Islet of Langerhans (tissue), 1 donor: ENCODE results near the gene SEC14L1.
"Not testable (repeated sequence)": the region's sequence is repeated elsewhere in the genome, so short reads cannot be mapped to it uniquely, and the experiment has no call there.

Source experiments
- FAIRE-seq: peaks from one replicate; lab custom pipeline; 2011; peaks lifted over from hg19 to GRCh38; lab: Jason Lieb, UNC

Gene SEC14L1

GRCh38 chr17:77141846-77142449 is 1.2 kb downstream of the SEC14L1 start:
- no peak for FAIRE-seq

- FAIRE-seq: no peak
Measured at GRCh38 chr17:77142689-77143088, 1.9 kb downstream of the SEC14L1 start.

- no peak for FAIRE-seq
Measured at GRCh38 chr17:77143306-77143705, 2.5 kb downstream of the SEC14L1 start.

GRCh38 chr17:77144227-77144626 is 3.5 kb downstream of the SEC14L1 start:
- FAIRE-seq: no peak

GRCh38 chr17:77145224-77145611 is 4.4 kb downstream of the SEC14L1 start:
- no peak for FAIRE-seq

DNA sequence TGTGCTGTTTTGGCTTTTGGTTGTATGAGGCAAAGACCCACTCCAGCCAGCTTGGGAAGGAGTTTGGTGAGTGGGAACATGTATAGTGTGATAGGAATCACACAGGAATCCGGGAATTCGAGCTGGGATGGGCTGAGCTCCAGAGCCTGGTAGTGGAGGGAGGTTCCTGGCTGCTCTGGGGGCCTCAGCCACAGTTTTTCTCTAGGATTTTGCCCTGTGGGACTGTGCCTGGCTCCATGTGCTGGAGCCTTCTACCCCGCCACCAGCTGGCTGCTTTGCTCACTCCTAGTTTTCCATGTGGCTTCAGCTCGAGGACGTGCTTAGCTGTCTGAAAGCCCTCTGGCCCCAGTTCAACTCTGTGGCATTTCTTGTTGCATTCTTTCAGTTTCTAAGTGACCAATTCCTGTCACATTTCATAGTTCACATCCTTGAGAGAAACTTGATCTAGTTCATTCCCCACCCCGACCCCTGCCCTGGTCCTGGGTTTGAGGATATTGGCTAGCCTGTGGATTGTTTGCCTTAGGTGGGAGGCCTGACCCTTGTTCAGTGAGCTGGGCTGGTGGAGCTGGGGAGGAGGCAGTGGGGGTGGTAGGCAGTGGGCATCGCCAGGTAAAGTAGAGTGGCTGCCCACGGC is 5.0 kb downstream of the SEC14L1 start:
- FAIRE-seq: no peak

DNA sequence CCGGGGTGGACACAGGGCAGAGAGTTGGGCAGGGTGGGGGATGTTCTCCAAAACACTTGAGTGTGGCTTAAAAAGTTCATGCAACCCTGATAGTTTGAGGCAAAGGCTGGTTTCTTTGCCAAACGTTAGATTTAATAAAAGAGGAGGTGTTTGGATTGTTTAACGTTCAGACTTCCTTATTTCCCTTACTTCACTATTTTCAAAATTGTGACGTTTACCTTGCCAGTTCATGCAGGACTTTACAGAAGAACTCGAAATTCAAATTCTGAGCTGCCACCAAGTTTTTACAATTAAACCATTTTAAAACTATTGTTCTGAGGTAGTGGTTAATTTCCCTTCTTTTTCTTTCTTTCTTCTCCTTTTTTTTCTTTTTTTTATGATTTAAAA is 5.5 kb downstream of the SEC14L1 start:
- FAIRE-seq: no peak

GRCh38 chr17:77146882-77147281 is 6.1 kb downstream of the SEC14L1 start:
- FAIRE-seq: no peak

DNA sequence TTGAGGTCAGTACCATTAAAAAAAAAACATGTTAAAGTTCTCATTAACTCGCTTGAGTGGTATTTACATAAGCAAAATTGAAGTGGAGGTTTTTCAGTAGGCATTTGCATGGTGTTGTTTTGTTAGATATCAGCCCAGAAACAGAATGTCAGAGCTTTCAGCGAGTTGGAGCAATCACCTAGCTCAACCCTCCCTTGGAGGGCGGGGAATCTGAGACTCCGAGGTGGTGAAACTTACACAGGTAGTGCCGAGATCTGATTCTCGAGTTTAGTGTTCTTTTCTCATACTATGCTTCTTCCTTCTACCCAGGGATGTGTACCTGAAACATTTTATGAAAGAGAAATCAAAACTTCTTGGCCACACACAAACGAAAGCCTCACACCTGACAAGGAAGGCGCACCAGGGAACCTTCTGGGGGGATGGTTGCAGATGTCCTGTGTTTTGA is 6.6 kb downstream of the SEC14L1 start:
- no peak for FAIRE-seq

DNA sequence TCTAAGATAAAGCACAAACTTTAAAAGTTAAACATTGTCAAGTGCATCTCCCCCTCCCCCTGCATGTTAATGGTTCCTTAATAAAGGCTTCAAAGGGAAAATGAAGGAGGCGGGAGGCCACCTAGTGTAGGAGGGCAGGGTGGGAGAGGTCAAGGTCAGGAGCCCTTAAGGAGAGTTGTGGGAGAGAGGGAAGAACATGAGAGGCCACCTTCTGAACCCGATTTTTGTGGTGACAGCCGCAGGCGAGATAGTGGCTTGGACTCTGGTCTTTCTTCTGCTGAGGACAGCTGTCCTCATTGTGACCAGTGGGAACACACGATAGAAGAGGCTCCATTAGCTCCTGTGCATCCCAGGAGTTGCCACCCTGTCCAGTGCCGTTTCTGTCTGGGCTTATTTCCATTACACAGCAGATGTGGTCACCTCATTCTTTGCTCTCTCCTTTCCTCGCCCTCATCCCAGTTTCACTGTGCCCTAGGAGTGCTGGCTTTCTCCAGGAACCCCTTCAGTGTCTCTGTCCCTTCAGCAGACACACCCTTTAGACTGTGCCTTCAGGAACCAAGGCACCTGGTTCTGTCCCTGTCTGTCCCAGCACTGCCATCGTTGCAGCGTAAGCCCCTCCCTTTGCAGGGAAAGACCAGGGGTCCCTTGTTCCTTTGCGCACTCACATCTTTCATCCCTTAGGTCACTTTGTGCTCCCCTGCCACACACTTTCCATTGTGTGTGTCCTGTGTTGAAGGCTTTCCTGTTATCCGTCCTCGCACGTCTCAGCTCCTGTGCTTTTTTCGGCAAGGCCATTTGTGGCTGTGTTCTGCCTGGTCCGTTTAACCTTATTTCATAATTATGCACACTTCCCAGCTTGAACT is 7.5 kb downstream of the SEC14L1 start:
- no peak for FAIRE-seq

GRCh38 chr17:77148940-77149510 is 8.3 kb downstream of the SEC14L1 start:
- FAIRE-seq: no peak

- no peak for FAIRE-seq
Measured at GRCh38 chr17:77150196-77150595, 9.4 kb downstream of the SEC14L1 start.

DNA sequence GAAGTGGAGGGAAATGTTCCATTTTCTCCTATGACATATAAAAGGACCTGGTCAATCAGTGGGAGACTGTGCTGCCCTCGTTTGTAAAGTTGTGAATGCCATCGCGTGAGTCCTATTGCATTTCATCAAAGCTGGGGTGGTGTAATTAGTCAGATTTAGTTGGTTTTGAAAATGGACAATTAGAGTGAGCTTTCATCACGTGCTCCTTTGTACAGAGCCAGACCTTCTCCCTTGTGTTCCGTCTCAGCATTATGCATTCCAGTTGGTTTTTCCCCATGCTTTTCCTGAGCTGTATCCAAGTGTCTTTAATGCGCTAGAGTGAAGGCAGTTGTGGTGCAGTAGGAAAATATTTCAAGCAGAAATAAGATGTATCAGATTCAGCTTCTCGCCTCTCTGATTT is 10.4 kb downstream of the SEC14L1 start:
- FAIRE-seq: no peak

GRCh38 chr17:77152056-77152455 is 11.3 kb downstream of the SEC14L1 start:
- not testable (repeated sequence) for FAIRE-seq

GRCh38 chr17:77153472-77153871 is 12.7 kb downstream of the SEC14L1 start:
- no peak for FAIRE-seq

GRCh38 chr17:77153999-77154586 is 13.3 kb downstream of the SEC14L1 start:
- no peak for FAIRE-seq

- FAIRE-seq: no peak
Measured at GRCh38 chr17:77155125-77155524, 14.4 kb downstream of the SEC14L1 start.

DNA sequence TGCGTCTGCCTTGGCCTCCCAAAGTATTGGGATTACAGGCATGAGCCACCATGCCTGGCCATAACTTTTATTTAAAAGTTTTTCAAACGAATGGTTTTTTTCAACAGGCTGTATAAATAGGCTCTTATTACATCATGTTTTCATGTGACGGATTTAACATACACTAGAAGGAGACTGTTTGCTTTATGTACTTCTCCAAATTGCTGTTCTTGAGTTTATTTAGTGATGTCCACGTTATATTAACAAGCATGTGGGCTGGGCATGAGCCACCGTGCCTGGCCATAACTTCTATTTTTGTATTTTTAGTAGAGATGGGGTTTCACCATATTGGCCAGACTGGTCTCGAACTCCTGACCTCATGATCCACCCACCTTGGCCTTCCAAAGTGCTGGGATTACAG is 17.0 kb downstream of the SEC14L1 start:
- not testable (repeated sequence) for FAIRE-seq

GRCh38 chr17:77160091-77160874 is 19.5 kb downstream of the SEC14L1 start:
- FAIRE-seq: no peak

GRCh38 chr17:77160875-77161530 is 20.2 kb downstream of the SEC14L1 start:
- FAIRE-seq: no peak

DNA sequence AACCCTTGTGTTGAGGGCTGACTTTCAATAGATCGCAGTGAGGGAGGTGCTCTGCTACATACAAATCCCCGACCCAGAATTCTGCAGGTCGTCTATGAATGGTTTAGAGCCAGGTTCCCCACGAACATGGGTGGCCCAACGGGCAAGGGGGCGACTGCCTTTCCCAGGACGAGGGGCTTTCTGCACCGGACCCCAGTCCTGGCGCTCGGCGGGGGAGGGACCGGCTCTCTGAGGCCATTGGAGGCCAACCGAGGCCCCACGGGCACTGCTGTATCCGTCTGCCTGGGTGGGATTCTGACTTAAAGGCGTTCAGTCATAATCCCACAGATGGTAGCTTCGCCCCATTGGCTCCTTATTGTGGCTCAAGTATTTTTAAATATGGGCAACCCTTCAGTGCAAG is 21.2 kb downstream of the SEC14L1 start:
- FAIRE-seq: no peak
